ENCODE results near the gene SARDH.

Gene SARDH

DNA sequence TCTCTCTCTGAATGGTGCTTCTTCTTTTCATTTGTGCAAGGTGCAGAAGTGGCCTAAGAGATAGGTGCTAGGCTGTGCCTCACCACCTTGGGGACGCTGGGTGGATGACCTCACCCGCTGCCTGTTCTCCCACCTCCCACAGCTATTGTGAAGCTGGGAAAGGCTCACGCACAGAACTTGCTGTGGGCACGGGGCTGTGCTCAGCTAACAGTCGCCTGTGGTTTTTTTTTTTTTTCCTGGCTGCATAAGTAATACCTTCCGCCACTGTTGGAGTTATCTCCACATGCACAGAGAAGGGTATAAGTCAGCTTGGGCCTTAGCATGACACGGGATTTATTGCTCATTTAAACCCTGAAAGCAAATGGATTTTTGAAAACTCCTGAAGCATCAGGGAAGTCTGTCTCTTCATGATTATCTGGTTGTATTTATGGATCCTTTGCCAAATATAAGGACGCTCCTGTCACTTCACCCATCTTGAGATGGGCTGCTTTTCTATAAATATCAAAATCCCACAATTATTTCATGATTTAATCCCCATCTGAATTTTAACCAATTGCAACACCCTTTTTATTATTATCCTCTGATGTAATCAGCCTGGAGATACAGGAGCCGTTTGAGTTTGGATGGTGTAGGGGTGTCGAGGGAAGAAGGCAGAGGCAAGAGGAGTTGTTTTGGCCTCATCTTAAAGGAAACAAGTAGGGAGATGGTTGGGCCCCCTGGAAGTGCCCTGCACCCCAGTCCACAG lies 93.0 kb downstream of the SARDH start:
- TF ChIP-seq CTCF (IDR thresholded peaks at IDR 0.05; ENCODE audit: low read depth, low read length, missing control alignments) = no peak
- H3K4me3 ChIP-seq (replicated peaks; ENCODE audit: low read depth, low read length) = no peak overlapping the region
- no peak for DNase-seq (ENCODE audit: extremely low read depth, low read depth)

DNA sequence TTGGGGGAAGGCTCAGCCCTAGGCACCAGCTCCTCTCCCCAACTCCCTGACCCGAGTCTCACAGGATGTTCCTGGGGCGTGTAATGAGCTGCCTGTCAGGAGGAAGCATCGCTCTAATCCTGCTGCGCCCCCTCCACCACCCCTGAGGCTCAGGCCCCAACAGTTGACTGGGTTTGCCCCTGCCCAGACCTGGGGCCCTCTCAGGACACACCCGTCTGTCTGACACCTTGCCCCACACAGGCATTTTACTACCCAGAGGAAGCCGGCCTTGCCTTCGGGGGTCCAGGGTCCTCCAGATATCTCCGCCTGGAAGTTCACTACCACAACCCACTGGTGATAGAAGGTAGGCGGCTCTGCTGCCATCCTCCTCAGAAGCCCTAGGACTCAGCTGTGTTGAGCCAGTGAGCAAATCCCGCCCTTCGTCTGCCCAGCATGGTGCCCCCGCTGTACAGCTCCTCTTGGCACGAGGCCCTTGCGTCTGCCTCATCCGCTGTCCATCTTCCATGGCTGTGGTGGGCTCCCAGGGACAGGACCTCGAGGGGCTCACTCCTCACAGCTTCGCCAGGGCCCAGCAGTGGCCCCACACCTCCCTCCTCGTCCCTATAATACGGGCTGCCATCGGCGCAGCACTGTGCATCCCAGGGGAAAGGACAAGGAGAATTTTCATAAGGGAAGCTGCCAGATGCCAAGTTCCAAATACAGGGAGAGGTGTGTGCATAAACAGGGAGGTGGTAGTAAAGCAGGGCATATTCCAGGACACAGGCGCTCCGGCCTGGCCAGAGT lies 94.0 kb downstream of the SARDH start:
- H3K4me3 ChIP-seq (replicated peaks; ENCODE audit: low read depth, low read length) = no peak overlapping the region
- DNase-seq (ENCODE audit: extremely low read depth, low read depth) = no peak
- TF ChIP-seq CTCF (IDR thresholded peaks at IDR 0.05; ENCODE audit: low read depth, low read length, missing control alignments) = no peak

- no peak overlapping the region for H3K4me3 ChIP-seq (replicated peaks; ENCODE audit: low read depth, low read length)
- TF ChIP-seq CTCF (IDR thresholded peaks at IDR 0.05; ENCODE audit: low read depth, low read length, missing control alignments) = no peak
- no peak for DNase-seq (ENCODE audit: extremely low read depth, low read depth)
Measured at GRCh38 chr9:133643362-133643755, 94.8 kb downstream of the SARDH start.

- DNase-seq (ENCODE audit: extremely low read depth, low read depth) = no peak
- TF ChIP-seq CTCF (IDR thresholded peaks at IDR 0.05; ENCODE audit: low read depth, low read length, missing control alignments) = no peak
- H3K4me3 ChIP-seq (replicated peaks; ENCODE audit: low read depth, low read length) = no peak overlapping the region
Measured at GRCh38 chr9:133642708-133643361, 95.3 kb downstream of the SARDH start.

GRCh38 chr9:133641861-133642595 lies 96.1 kb downstream of the SARDH start:
- TF ChIP-seq CTCF (IDR thresholded peaks at IDR 0.05; ENCODE audit: low read depth, low read length, missing control alignments) = no peak
- DNase-seq (ENCODE audit: extremely low read depth, low read depth) = no peak

GRCh38 chr9:133641396-133641655 lies 96.8 kb downstream of the SARDH start:
- TF ChIP-seq CTCF (IDR thresholded peaks at IDR 0.05; ENCODE audit: low read depth, low read length, missing control alignments) = no peak
- H3K4me3 ChIP-seq (replicated peaks; ENCODE audit: low read depth, low read length) = no peak overlapping the region
- no peak for DNase-seq (ENCODE audit: extremely low read depth, low read depth)

More at GRCh38 chr9:133641861-133642595, 96.1 kb downstream of the SARDH start:
- H3K4me3 ChIP-seq (replicated peaks; ENCODE audit: low read depth, low read length) = no peak overlapping the region

Data from HFF-Myc (cell line).